Ectodermal cell (in vitro differentiated cells): ENCODE data around the gene INO80B.
"Not testable (repeated sequence)": the region's sequence is repeated elsewhere in the genome, so short reads cannot be mapped to it uniquely, and the experiment has no call there.

Experiments used
- H3K27ac ChIP-seq: 2 replicates; pipeline ENCODE4 v1.7.0; 2013; ENCODE audit warnings: mild to moderate bottlenecking, low read depth, low read length; ENCODE audit not compliant: insufficient read depth, poor library complexity, severe bottlenecking
- H3K27me3 ChIP-seq: 2 replicates; pipeline ENCODE4 v1.7.0; 2013; ENCODE audit warnings: mild to moderate bottlenecking, low read length; ENCODE audit not compliant: insufficient read depth, control insufficient read depth, poor library complexity, severe bottlenecking
- H3K36me3 ChIP-seq: one replicate; pipeline ENCODE4 v1.7.0; 2013; ENCODE audit warnings: low read length; ENCODE audit not compliant: control insufficient read depth, insufficient read depth
- H3K4me1 ChIP-seq: one replicate; pipeline ENCODE4 v1.7.0; 2013; ENCODE audit warnings: low read length; ENCODE audit not compliant: control insufficient read depth, insufficient read depth
- H3K4me3 ChIP-seq: 2 replicates; pipeline ENCODE4 v1.7.0; 2013; ENCODE audit warnings: low read depth, low read length, control low read depth; ENCODE audit not compliant: insufficient read depth
- H3K9me3 ChIP-seq: 2 replicates; pipeline ENCODE4 v1.7.0; 2013; ENCODE audit warnings: mild to moderate bottlenecking, low read length, moderate library complexity; ENCODE audit not compliant: control insufficient read depth
- WGBS, 2 experiments: methylation state at CpG; one replicate each; pipeline ENCODE4 v1.1.7; 2013; ENCODE audit warnings: missing lambda C conversion rate in 2 of 2; 5-methylcytosine and 5-hydroxymethylcytosine counted together

The INO80B gene

DNA sequence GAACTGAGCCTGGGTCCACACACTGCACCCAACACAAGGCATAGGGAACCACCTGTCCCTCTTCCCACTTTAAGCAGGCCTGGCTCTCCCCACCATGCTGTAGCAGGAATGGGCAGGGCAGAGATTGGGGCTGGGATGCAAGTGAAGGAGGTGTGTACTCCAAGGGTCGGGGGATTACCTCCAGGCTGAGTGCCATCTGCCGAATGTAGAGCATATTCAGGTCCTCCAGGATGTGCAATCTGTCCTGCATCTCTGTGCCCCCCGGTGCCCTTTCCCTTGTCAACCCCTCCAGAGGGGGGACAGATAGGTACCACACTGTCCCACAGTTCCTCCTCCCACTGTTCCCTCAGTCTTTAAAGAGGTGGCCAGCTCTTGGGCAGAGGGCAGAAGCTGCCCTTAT is 15.5 kb upstream of the INO80B start:
- Histone ChIP-seq H3K4me1 (peaks cover 27% of the 10 kb centered on the region), H3K4me3 (peak overlapping the region; percentile 64), H3K9me3 (no peaks in the 10 kb centered on the region), H3K36me3 (no peaks in the 10 kb centered on the region), H3K27me3 (peaks cover 27% of the 10 kb centered on the region), H3K27ac (peak overlapping the region; percentile 97)
- 64 to 67% methylated on average over 3 of the region's 3 CpGs for WGBS, 2 experiments

GRCh38 chr2:74439803-74440377 is 15.0 kb upstream of the INO80B start:
- WGBS, 2 experiments = 15 to 20% methylated on average over 14 of the region's 14 CpGs
- Histone ChIP-seq H3K4me3 (peak overlapping the region; percentile 64), H3K4me1 (peaks cover 27% of the 10 kb centered on the region), H3K9me3 (no peaks in the 10 kb centered on the region), H3K36me3 (no peaks in the 10 kb centered on the region), H3K27me3 (peaks cover 32% of the 10 kb centered on the region), H3K27ac (peak overlapping the region; percentile 97)

DNA sequence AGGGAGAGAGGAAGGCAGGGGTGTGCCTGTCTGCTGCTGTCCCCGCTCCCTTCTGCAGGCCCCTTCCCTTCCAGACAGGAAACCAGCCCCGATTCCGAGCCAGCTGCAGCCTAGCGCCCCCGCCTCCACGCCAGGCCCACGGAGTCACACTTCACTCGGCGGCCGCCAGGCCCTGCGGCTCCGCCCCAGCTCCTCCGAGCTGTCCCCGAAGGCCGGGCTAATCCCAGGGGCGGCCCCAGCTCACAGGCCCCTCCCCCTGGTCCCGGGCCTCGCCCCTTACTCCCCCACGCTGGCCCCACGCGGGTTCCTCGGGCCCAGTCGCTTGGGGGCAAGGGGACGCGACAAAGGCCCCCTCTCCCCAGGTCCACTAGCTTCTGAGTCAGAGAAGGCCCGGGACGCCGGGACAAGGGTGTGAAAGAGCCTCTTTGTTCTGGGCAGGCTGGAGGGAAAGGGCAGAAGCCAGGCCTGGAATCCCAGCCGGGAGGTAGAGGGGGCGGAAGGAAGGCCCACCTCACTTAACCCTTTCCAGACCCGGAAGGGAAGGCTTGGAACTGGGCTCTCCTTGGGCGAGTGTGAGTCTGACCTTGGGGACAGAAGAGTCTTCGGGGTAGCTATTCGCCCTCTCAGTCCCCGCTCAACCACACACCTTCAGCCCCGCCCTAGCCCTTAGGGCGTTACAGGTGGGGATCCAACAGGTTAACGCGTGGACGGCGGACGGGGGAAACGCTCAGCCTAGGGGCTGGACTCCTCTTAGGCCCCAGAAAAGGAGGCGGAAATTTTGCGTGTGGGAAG is 14.3 kb upstream of the INO80B start:
- H3K27ac ChIP-seq = peak overlapping the region; percentile 97

DNA sequence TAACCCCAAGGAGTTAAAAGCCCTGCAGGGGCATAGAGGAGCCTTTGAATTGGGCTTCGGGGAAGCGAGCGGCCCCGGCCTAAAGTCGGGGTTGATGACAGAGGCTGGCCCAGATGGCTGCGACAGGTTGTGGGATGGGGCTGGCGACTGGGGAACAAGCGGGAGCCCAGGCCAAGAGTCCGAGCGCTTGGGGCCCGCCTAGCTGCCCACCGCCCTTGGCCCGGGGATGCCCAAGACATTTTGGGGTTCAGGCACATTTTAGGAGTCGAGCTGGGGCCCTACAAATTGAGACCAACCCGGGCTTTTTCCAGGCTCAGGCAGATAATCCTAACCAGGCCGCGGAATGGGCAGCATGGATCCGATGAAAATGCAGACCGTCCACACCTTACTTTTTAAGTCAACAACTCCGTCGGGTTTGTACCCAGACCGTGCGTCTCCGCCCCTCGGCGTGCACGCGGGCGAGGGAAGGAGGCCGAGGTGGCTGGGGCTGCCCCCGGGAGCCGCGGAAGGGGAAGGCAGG is 13.7 kb upstream of the INO80B start:
- Histone ChIP-seq H3K27me3 (peaks cover 34% of the 10 kb centered on the region), H3K36me3 (no peaks in the 10 kb centered on the region), H3K4me3 (peak overlapping the region; percentile 64), H3K27ac (peak overlapping the region; percentile 97), H3K4me1 (peaks cover 27% of the 10 kb centered on the region), H3K9me3 (no peaks in the 10 kb centered on the region)
- 0 to 1% methylated on average over 33 of the region's 33 CpGs for WGBS, 2 experiments

More for the DNA sequence above, 14.3 kb upstream of the INO80B start:
- 0 to 1% methylated on average over 45 of the region's 45 CpGs for WGBS, 2 experiments
- Histone ChIP-seq H3K27me3 (peaks cover 34% of the 10 kb centered on the region), H3K36me3 (no peaks in the 10 kb centered on the region), H3K4me3 (peak overlapping the region; percentile 64), H3K4me1 (peaks cover 27% of the 10 kb centered on the region), H3K9me3 (no peaks in the 10 kb centered on the region)

DNA sequence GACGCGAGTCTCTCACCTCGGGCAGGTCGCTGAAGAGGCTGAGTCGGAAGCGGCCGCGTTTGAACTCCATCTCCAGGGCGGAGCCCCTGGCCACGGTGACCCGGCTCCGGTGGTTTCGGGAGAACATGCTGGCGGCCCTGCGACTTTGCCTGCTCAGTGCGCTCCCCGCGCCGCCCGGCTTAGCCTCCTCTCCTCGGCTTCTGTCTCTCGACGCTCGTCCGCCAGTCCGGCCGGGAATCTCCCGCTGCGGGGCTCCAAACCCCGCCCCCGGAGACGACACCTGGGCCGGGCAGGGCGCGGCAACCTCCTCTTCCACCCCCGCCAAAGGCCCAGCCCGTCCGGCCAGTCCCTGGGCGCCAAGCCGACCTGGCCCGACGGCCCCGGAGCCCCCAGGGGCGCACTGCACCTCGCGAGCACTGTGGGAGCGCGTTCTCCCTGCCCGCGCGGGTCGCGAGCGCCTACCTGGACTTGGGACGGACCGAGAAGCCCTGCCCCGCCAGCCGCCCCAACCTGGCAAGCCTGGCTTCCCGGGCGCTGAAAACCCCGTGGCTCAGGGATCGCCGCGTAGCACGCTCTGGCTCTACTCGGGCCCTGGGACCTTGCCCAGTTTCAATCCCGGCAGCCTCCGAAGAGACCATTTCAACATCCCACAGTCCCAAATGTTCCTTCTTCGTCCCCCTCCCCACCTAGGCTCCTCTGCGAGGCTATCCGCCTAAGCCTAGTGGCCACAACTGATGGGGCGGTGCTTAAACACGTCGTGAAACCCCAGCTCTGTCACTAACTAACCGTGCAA is 13.0 kb upstream of the INO80B start, which contains the start of gene RTKN:
RTKN (minus strand) TSS at position 248 of the 793 bp plus-strand sequence; CDS start at position 127, 121 bp downstream.
- Histone ChIP-seq H3K27me3 (peaks cover 34% of the 10 kb centered on the region), H3K4me3 (peak within 1 kb of the TSS; percentile 64), H3K4me1 (peaks cover 27% of the 10 kb centered on the region), H3K36me3 (no peaks in the 10 kb centered on the region), H3K27ac (peak within 1 kb of the TSS; percentile 97), H3K9me3 (no peaks in the 10 kb centered on the region)
- 0 to 1% methylated on average over 75 of the region's 75 CpGs for WGBS, 2 experiments

GRCh38 chr2:74442483-74443297 is 12.2 kb upstream of the INO80B start:
- peaks cover 34% of the 10 kb centered on the region for H3K27me3 ChIP-seq
- not testable (repeated sequence) for H3K36me3 ChIP-seq, H3K9me3 ChIP-seq, H3K27ac ChIP-seq
- 80 to 84% methylated on average over 16 of the region's 16 CpGs for WGBS, 2 experiments
- peaks cover 27% of the 10 kb centered on the region for H3K4me1 ChIP-seq
- peak overlapping the region; percentile 64 for H3K4me3 ChIP-seq

GRCh38 chr2:74444498-74445318 is 10.2 kb upstream of the INO80B start:
- peaks cover 11% of the 10 kb centered on the region for H3K4me1 ChIP-seq
- H3K9me3 ChIP-seq = no peaks in the 10 kb centered on the region
- no peaks in the 10 kb centered on the region for H3K36me3 ChIP-seq
- peaks cover 34% of the 10 kb centered on the region for H3K27me3 ChIP-seq
- WGBS, 2 experiments = 82 to 86% methylated on average over 4 of the region's 5 CpGs
- H3K27ac ChIP-seq = no peak overlapping the region
- H3K4me3 ChIP-seq = no peak overlapping the region

- H3K9me3 ChIP-seq = no peaks in the 10 kb centered on the region
- no peaks in the 10 kb centered on the region for H3K36me3 ChIP-seq
- no peak overlapping the region for H3K4me3 ChIP-seq
- peaks cover 18% of the 10 kb centered on the region for H3K27me3 ChIP-seq
- peaks cover 2% of the 10 kb centered on the region for H3K4me1 ChIP-seq
- H3K27ac ChIP-seq = no peak overlapping the region
- WGBS, 2 experiments = 90 to 91% methylated on average over 2 to 5 of the region's 5 CpGs
Observed at GRCh38 chr2:74447230-74447999, 7.5 kb upstream of the INO80B start.
